H1 (cell line): Measurements from ENCODE around the gene ZNF397.

Experiments
- CEBPB ChIP-seq: IDR thresholded peaks from 2 replicates; pipeline ENCODE4 v1.6.1; 2012; ENCODE audit warnings: low read depth, low read length
- CREB1 ChIP-seq: IDR thresholded peaks from 2 replicates; pipeline ENCODE4 v1.6.1; 2012; ENCODE audit warnings: inconsistent platforms
- CTCF ChIP-seq, 3 experiments: IDR thresholded peaks; 1 replicate in 2 of 3; 2 replicates in 1 of 3; pipeline versions ENCODE4 v1.5.1 to v1.6.1; 2011; ENCODE audit warnings: low read length in 3 of 3, mild to moderate bottlenecking in 3 of 3, inconsistent platforms in 2 of 3, low read depth in 1 of 3, moderate library complexity in 1 of 3; ENCODE audit not compliant: insufficient read depth in 1 of 3; ENCODE audit errors: control extremely low read depth in 1 of 3
- EP300 ChIP-seq, 2 experiments: IDR thresholded peaks; 1 replicate in 1 of 2; 2 replicates in 1 of 2; pipeline ENCODE4 v1.6.1; 2011 to 2012; ENCODE audit warnings: low read depth in 2 of 2, low read length in 2 of 2, mild to moderate bottlenecking in 2 of 2, borderline replicate concordance in 1 of 2, inconsistent platforms in 1 of 2, moderate library complexity in 1 of 2
- GTF2F1 ChIP-seq: IDR thresholded peaks from 2 replicates; pipeline ENCODE4 v1.6.1; 2012; ENCODE audit warnings: low read depth, low read length, improper control_type of control experiment, borderline replicate concordance
- JUND ChIP-seq: IDR thresholded peaks from 2 replicates; pipeline ENCODE4 v1.6.1; 2011; ENCODE audit warnings: mild to moderate bottlenecking, improper control_type of control experiment, low read length
- MAFK ChIP-seq: IDR thresholded peaks from 2 replicates; pipeline ENCODE4 v1.6.1; 2012; ENCODE audit warnings: low read depth, mild to moderate bottlenecking, improper control_type of control experiment, low read length
- PHF8 ChIP-seq: fragments of 200-600 bp; sonication (generic); conservative IDR thresholded peaks from 2 replicates; pipeline ENCODE4 v1.7.1; 2012; ENCODE audit warnings: low read depth, mild to moderate bottlenecking, inconsistent platforms, low read length, moderate library complexity
- POLR2A ChIP-seq, 2 experiments: IDR thresholded peaks; 1 replicate in 1 of 2; 2 replicates in 1 of 2; pipeline ENCODE4 v1.6.1; 2011; ENCODE audit warnings: low read depth in 2 of 2, low read length in 2 of 2, mild to moderate bottlenecking in 2 of 2; ENCODE audit errors: control extremely low read depth in 1 of 2
- RXRA ChIP-seq: IDR thresholded peaks from 2 replicates; pipeline ENCODE4 v1.6.1; 2011; ENCODE audit warnings: low read depth, mild to moderate bottlenecking, low read length, moderate library complexity; ENCODE audit not compliant: insufficient read depth
- SRF ChIP-seq: IDR thresholded peaks from 2 replicates; pipeline ENCODE4 v1.6.1; 2011; ENCODE audit warnings: mild to moderate bottlenecking, low read depth, low read length, moderate library complexity
- TCF12 ChIP-seq: IDR thresholded peaks from 2 replicates; pipeline ENCODE4 v1.6.1; 2011; ENCODE audit warnings: low read depth, mild to moderate bottlenecking, low read length
- TF ChIP-seq, protein P1 (sequence below): IDR thresholded peaks from 2 replicates; pipeline ENCODE4 v1.6.1; 2012; ENCODE audit warnings: inconsistent platforms

- TF ChIP-seq, protein P1, sequence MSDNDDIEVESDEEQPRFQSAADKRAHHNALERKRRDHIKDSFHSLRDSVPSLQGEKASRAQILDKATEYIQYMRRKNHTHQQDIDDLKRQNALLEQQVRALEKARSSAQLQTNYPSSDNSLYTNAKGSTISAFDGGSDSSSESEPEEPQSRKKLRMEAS, result no peak
- TF ChIP-seq CREB1, result no peak
- no peak for TF ChIP-seq PHF8
- TF ChIP-seq JUND, result no peak
- TF ChIP-seq CTCF (IDR thresholded peaks at IDR 0.05; ENCODE audit: control extremely low read depth in 1 of 3, insufficient read depth in 1 of 3, low read depth in 1 of 3, low read length in 3 of 3), result no peak
- TF ChIP-seq EP300 (IDR thresholded peaks at IDR 0.05; ENCODE audit: borderline replicate concordance in 1 of 2, low read depth in 2 of 2, low read length in 2 of 2), result no peak
- TF ChIP-seq RXRA, result no peak
- TF ChIP-seq SRF, result no peak
- TF ChIP-seq MAFK, result no peak
- no peak for TF ChIP-seq CEBPB
- no peak for TF ChIP-seq POLR2A (IDR thresholded peaks at IDR 0.05; ENCODE audit: control extremely low read depth in 1 of 2, low read depth in 2 of 2, low read length in 2 of 2)
- no peak for TF ChIP-seq TCF12
- no peak for TF ChIP-seq GTF2F1
Measured at GRCh38 chr18:35239314-35239713, 1.5 kb upstream of the ZNF397 start.
